ENCODE results near the gene TSKS.

The TSKS gene

DNA sequence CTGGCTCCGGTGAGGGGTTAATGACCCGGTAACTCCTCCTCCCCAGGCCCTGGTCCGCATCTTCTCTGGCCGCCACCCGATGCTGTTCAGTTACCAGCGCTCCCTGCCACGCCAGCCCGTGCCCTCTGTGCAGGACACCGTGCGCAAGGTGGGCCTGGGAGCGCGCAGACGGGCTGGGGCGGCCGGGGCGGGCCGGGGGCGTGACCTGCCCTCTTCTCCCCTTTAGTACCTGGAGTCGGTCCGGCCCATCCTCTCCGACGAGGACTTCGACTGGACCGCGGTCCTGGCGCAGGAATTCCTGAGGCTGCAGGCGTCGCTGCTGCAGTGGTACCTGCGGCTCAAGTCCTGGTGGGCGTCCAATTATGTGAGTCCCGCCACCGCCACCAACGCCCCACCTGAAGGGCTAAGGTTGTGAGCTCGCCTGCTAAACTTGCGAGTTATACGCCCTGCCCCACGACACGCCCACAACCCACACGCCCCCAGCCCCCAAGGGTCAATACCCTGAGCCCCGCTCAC, 61.8 kb downstream of the TSKS start:
- Histone ChIP-seq H3K27ac (no peak overlapping the region), H3K9me3 (no peaks in the 10 kb centered on the region), H3K4me3 (no peak overlapping the region), H3K4me1 (no peaks in the 10 kb centered on the region), H3K27me3 (peaks cover 0 to 10% of the 10 kb centered on the region in 2 donors), H3K36me3 (no peaks in the 10 kb centered on the region)
- no peak for DNase-seq
- no peak for TF ChIP-seq CTCF (IDR thresholded peaks at IDR 0.05)
- intact Hi-C loops (cut with DNase I; ENCODE audit: low total_unique reads) = no loop called here

- Histone ChIP-seq H3K4me1 (no peaks in the 10 kb centered on the region), H3K27me3 (peaks cover 0 to 5% of the 10 kb centered on the region in 2 donors), H3K27ac (no peak overlapping the region), H3K9me3 (no peaks in the 10 kb centered on the region), H3K4me3 (no peak overlapping the region), H3K36me3 (no peaks in the 10 kb centered on the region)
- DNase-seq = no peak
- no peak for TF ChIP-seq CTCF (IDR thresholded peaks at IDR 0.05)
- intact Hi-C loops (cut with DNase I; ENCODE audit: low total_unique reads) = no loop called here
Observed at GRCh38 chr19:49700563-49700962, 62.5 kb downstream of the TSKS start.

- Histone ChIP-seq H3K27ac (no peak overlapping the region), H3K36me3 (no peaks in the 10 kb centered on the region), H3K4me3 (no peak overlapping the region), H3K27me3 (peaks cover 0 to 5% of the 10 kb centered on the region in 2 donors), H3K9me3 (no peaks in the 10 kb centered on the region), H3K4me1 (no peaks in the 10 kb centered on the region)
- intact Hi-C loops (cut with DNase I; ENCODE audit: low total_unique reads) = no loop called here
- no peak for TF ChIP-seq CTCF (IDR thresholded peaks at IDR 0.05)
- no peak for DNase-seq
Observed at GRCh38 chr19:49699364-49699763, 63.7 kb downstream of the TSKS start.

DNA sequence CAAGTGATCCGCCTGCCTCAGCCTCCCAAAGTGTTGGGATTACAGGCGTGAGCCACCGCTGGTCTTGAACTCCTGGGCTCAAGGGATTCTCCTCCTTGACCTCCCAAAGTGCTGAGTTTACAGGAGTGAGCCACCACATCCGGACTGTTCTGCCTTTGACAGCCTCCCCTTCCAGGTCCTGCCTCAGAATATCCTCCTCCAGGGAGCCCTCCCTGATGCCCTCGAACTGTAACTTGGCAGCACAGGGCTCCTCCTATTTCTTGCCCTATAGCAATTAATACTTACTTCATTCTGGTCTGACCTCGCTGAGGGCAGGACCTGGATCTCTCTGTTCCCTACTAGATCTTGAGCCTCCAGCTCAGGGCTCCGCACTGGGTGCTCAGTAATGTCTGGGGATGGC, 66.2 kb downstream of the TSKS start:
- Histone ChIP-seq H3K9me3 (no peaks in the 10 kb centered on the region), H3K4me1 (peaks cover 0 to 2% (median 0%) of the 10 kb centered on the region in 4 donors), H3K27me3 (peaks cover 0 to 15% of the 10 kb centered on the region in 2 donors), H3K36me3 (no peaks in the 10 kb centered on the region), H3K27ac (no peak overlapping the region), H3K4me3 (no peak overlapping the region)
- intact Hi-C loops (cut with DNase I; ENCODE audit: low total_unique reads) = no loop called here
- no peak for DNase-seq
- TF ChIP-seq CTCF (IDR thresholded peaks at IDR 0.05) = no peak

GRCh38 chr19:49696115-49696514, 67.0 kb downstream of the TSKS start:
- peaks cover 0 to 9% (median 6%) of the 10 kb centered on the region in 4 donors for H3K4me1 ChIP-seq
- H3K4me3 ChIP-seq = no peak overlapping the region
- TF ChIP-seq CTCF (IDR thresholded peaks at IDR 0.05) = no peak
- no peaks in the 10 kb centered on the region for H3K9me3 ChIP-seq
- intact Hi-C loops (cut with DNase I; ENCODE audit: low total_unique reads) = no loop called here
- H3K27me3 ChIP-seq = peaks cover 0 to 19% of the 10 kb centered on the region in 2 donors
- no peaks in the 10 kb centered on the region for H3K36me3 ChIP-seq
- DNase-seq = no peak
- H3K27ac ChIP-seq = no peak overlapping the region

DNA sequence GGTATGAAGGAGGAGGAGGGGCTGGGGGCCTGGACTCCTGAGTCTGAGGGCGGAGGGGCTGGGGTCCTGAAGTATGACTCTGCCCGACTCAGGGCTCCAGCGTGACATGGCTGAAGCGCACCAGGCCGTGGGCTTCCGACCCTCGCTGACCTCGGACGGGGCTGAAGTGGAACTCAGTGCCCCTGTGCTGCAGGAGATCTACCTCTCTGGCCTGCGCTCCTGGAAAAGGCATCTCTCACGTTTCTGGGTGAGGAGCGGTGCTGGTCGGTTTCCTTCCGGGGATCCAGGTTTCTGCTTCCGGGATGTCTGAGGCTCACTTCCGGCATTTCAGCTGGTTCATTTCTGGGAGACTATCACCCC, 71.0 kb downstream of the TSKS start:
- no peaks in the 10 kb centered on the region for H3K9me3 ChIP-seq

More for the DNA sequence above, 71.0 kb downstream of the TSKS start:
- Histone ChIP-seq H3K4me3 (no peak overlapping the region), H3K4me1 (peaks cover 0 to 31% (median 25%) of the 10 kb centered on the region in 4 donors), H3K27ac (no peak overlapping the region), H3K36me3 (peaks cover 0 to 12% (median 10%) of the 10 kb centered on the region in 3 donors), H3K27me3 (peaks cover 0 to 23% of the 10 kb centered on the region in 2 donors)
- no peak for DNase-seq
- intact Hi-C loops (cut with DNase I; ENCODE audit: low total_unique reads) = no loop called here
- no peak for TF ChIP-seq CTCF (IDR thresholded peaks at IDR 0.05)
